T-helper 17 cell (primary cell): ENCODE results near the gene KLRD1. TPM values are rescaled to one million over a fixed set of nuclear protein-coding genes. Genes with fewer than 3 reads are reported as not detected.

Experiments used
- ATAC-seq: fragments of 150-1000 bp; cut with Tn5 transposase; 2 replicates; pipeline ENCODE4 v1.10.0; 2021; ENCODE audit warnings: mild to moderate bottlenecking, moderate library complexity
- DNase-seq, 3 donors: peaks; one replicate each; pipeline versions ENCODE4 v3.0.0 to v3.0.0-alpha.2; 2020 to 2021
- H3K9me3 ChIP-seq: one replicate; pipeline ENCODE4 v1.7.0; 2013; ENCODE audit warnings: low read length, mild to moderate bottlenecking; ENCODE audit not compliant: control insufficient read depth, poor library complexity, severe bottlenecking
- H3K27ac Mint-ChIP-seq: one replicate; pipeline ENCODE4 v1.8.0; 2022; ENCODE audit warnings: mild to moderate bottlenecking, moderate library complexity, mixed read lengths
- H3K27me3 Mint-ChIP-seq: one replicate; pipeline ENCODE4 v1.8.0; 2022; ENCODE audit warnings: mixed read lengths
- H3K36me3 Mint-ChIP-seq: one replicate; pipeline ENCODE4 v1.8.0; 2022; ENCODE audit warnings: low read depth, mixed read lengths
- H3K4me1 Mint-ChIP-seq: one replicate; pipeline ENCODE4 v1.8.0; 2022; ENCODE audit warnings: mild to moderate bottlenecking, mixed read lengths
- H3K4me3 Mint-ChIP-seq: one replicate; pipeline ENCODE4 v1.8.0; 2022; ENCODE audit warnings: mild to moderate bottlenecking, moderate library complexity, mixed read lengths
- total RNA-seq, 4 donors: library from RNA in 2 of 4; stranded (reverse) in 2 of 4; gene quantifications; one replicate each; pipeline ENCODE4 v1.2.3 and lab custom pipeline; 2022 to 2026

Gene KLRD1
- total RNA-seq, 2 donors from 2014 or later, result 1.3 TPM; not detected in 1

DNA sequence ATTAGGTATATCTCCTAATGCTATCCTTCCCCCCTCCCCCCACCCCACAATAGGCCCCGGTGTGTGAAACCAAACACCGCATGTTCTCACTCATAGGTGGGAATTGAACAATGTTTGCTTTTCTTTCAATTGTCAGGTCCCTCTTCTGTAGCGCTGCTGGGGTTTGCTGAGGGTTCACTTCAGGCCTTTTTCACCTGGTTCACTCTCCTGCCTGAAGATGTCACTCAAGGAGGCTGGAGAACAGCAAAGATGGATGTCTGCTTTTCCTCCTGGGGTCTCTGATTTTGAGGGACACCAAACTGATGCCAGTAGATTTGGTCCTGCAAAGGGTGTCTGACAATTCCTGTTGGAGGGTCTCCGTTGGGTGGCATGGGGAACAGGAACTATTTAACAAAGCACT lies 46.4 kb downstream of the KLRD1 start:
- Mint-ChIP-seq H3K4me1 (no peaks in the 10 kb centered on the region), H3K36me3 (peaks cover 3% of the 10 kb centered on the region), H3K27me3 (peaks cover 30% of the 10 kb centered on the region), H3K27ac (no peak overlapping the region), H3K4me3 (no peak overlapping the region)
- ATAC-seq, result no peak
- no peaks in the 10 kb centered on the region for H3K9me3 ChIP-seq
- no peak for DNase-seq

DNA sequence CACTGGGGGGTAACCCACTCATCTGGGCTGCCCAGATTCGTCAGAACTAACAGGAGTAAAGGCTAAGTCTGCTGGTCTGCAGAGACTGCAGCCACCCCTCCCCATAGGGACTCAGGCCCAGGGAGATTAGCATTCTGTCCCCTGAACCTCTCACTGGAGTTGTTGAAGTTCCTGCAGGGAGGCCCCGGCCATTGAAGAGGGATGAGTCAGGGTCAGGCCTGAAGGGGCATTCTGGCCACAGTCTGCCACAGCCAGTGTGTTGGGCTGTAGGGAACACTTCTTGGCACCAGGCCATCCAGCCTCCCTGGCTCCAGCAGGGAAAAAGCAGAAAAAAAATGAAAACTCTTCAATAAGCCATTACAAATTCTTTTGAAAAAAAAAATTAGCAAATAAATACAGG lies 46.8 kb downstream of the KLRD1 start:
- DNase-seq (no peak), ATAC-seq (no peak)
- Mint-ChIP-seq H3K27me3 (peaks cover 32% of the 10 kb centered on the region), H3K4me3 (no peak overlapping the region), H3K4me1 (no peaks in the 10 kb centered on the region), H3K27ac (no peak overlapping the region), H3K36me3 (peaks cover 2% of the 10 kb centered on the region)
- no peaks in the 10 kb centered on the region for H3K9me3 ChIP-seq

DNA sequence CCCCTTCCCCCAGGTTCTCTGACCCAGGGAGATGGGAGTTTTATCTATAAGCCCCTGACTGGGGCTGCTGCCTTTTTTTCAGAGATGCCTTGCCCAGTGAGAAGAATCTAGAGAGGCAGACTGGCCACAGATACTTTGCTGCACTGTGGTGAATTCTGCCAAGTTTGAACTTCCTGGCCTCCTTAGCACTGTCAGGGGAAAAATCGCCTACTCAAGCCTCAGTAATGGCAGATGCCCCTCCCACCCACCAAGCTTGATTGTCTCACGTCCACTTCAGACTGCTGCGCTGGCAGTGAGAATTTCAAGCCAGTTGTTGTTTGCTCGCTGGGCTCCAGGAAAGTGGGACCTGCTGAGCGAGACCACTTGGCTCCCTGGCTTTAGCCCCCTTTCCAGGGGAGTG lies 50.5 kb downstream of the KLRD1 start:
- H3K4me1 Mint-ChIP-seq, result no peaks in the 10 kb centered on the region
- ATAC-seq, result no peak
- no peak for DNase-seq
- H3K27me3 Mint-ChIP-seq, result peaks cover 18% of the 10 kb centered on the region
- no peaks in the 10 kb centered on the region for H3K9me3 ChIP-seq
- peaks cover 2% of the 10 kb centered on the region for H3K36me3 Mint-ChIP-seq
- H3K27ac Mint-ChIP-seq, result no peak overlapping the region
- no peak overlapping the region for H3K4me3 Mint-ChIP-seq

DNA sequence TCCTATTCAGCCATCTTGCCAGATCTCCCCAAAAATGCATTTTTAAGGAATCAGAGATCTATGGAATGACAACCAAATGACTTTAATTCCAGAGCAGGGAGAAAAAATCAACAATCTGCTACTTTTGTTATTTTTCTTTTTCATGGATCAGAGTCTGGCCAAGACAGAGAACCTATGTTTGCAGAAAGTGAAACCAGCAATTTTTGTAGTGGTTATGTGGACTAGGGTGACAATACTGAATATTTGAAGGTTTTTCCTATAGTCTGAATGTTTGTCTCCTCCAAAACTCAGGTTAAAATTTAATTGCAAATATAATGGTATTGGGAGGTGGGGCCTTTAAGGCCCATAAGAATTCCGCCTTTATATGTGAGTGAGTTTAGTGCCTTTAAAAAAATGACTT lies 51.3 kb downstream of the KLRD1 start:
- H3K36me3 Mint-ChIP-seq, result no peaks in the 10 kb centered on the region

DNA sequence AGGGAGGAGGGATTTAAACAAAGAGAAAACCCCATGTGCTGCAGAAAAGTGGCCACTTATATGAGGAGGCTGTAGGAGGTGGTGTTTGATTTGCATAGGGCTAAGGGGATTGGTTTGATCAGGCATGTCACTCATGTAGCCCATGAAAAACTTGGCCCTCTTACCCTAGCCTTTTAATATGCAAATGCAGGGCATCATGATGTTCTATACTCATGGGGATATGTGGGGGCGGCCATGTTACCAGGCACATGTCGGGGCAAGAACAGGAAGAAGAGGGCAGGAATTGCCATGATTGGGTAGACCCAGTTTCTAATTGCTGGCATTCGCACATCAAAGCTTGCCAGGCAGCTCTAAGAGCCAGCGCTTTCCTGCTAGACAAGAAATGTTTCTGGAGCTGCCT lies 53.4 kb downstream of the KLRD1 start:
- no peak for DNase-seq
- no peaks in the 10 kb centered on the region for H3K4me1 Mint-ChIP-seq
- H3K27me3 Mint-ChIP-seq, result peaks cover 15% of the 10 kb centered on the region
- no peak overlapping the region for H3K4me3 Mint-ChIP-seq
- H3K27ac Mint-ChIP-seq, result no peak overlapping the region
- no peak for ATAC-seq
- H3K9me3 ChIP-seq, result no peaks in the 10 kb centered on the region
- no peaks in the 10 kb centered on the region for H3K36me3 Mint-ChIP-seq

More for the DNA sequence above, 51.3 kb downstream of the KLRD1 start:
- H3K4me1 Mint-ChIP-seq, result no peaks in the 10 kb centered on the region
- ATAC-seq, result no peak
- H3K9me3 ChIP-seq, result no peaks in the 10 kb centered on the region
- no peak for DNase-seq
- peaks cover 18% of the 10 kb centered on the region for H3K27me3 Mint-ChIP-seq
- H3K27ac Mint-ChIP-seq, result no peak overlapping the region
- no peak overlapping the region for H3K4me3 Mint-ChIP-seq

DNA sequence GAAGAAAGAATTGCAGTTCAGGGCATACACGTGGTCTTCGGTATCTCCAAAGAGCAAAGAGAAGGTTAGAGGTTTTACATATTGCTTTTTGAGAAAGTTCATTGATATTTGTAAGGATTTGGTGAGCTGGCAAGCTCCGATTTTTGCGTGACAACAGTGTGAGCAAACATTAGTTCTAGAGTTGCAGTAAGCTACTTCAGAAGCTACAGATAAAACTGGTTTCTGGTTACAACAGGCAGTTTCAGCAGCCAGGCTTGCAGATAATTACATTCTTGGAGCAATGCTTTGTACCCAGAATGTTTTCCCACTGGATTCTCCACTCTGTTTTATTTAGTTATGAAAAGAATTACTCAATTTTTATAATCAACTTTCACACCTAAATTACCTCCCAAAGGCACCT lies 54.0 kb downstream of the KLRD1 start:
- H3K9me3 ChIP-seq, result no peaks in the 10 kb centered on the region
- no peak for ATAC-seq
- H3K4me1 Mint-ChIP-seq, result no peaks in the 10 kb centered on the region
- H3K27me3 Mint-ChIP-seq, result peaks cover 13% of the 10 kb centered on the region
- H3K27ac Mint-ChIP-seq, result no peak overlapping the region
- no peaks in the 10 kb centered on the region for H3K36me3 Mint-ChIP-seq
- H3K4me3 Mint-ChIP-seq, result no peak overlapping the region
- no peak for DNase-seq

DNA sequence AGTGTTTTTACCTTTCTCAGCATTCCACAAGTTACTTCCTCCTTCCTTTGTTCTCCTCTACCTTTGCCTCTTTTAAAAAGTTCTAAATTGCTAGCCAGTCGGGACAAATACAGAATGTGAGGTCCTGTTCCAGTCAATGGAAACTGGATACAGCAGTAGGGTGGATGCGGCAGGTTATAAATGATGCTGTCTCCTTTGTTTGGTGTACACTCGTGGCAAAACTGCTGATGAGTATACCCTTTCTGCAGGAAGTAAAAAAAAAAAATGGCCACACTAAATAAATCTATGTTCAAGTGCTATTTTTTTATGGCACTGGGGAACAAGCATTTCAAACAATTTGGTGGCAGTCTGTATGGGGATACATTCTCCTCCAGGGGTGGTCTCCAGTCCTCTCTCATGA lies 54.7 kb downstream of the KLRD1 start:
- Mint-ChIP-seq H3K36me3 (no peaks in the 10 kb centered on the region), H3K4me1 (no peaks in the 10 kb centered on the region), H3K27me3 (peaks cover 13% of the 10 kb centered on the region), H3K4me3 (no peak overlapping the region), H3K27ac (peak overlapping the region; percentile 57)
- H3K9me3 ChIP-seq, result no peaks in the 10 kb centered on the region
- ATAC-seq, result no peak
- no peak for DNase-seq

DNA sequence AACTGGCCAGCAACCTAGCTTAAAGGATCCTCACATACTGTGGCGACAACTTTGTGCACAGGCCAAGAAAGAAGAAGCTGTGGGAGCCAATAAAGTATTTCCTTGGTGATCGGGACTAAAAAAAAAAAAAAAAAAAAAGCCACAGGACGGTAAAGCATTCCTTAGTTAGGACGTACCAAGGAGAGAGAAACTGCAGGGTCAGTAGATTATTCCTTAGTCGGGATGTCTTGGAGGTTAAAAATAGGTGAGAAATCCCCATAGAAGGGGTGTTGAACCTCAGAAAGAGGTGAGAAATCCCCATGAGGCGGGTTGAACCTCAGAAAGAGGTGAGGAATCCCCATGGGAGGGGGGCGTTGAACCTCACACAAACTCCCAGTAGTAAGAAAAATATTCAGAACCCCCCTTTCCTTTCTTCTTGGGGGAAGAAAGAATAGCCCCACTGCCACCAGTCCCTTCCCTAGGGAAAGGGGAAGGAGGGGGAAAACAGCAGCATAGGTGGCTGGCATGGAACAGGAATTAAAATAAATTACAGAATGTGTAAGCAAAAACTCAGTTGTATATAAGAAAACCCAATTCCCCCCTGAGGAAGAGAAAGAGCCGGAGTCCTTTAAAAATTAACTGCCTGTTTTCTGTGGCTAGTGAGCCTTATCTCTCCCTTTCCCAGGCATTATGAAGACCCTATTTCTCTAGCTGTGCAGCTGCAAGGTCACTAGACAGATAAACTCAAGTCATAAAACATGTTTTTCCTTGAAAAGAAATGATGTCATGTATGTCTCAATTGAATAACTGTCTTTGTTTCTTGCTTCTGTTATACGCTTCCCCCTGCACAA lies 55.4 kb downstream of the KLRD1 start:
- DNase-seq, result no peak
- H3K9me3 ChIP-seq, result no peaks in the 10 kb centered on the region
- no peak overlapping the region for H3K4me3 Mint-ChIP-seq
- no peaks in the 10 kb centered on the region for H3K4me1 Mint-ChIP-seq
- H3K27ac Mint-ChIP-seq, result peak overlapping the region; percentile 57
- ATAC-seq, result no peak
- no peaks in the 10 kb centered on the region for H3K36me3 Mint-ChIP-seq
- H3K27me3 Mint-ChIP-seq, result peaks cover 8% of the 10 kb centered on the region

DNA sequence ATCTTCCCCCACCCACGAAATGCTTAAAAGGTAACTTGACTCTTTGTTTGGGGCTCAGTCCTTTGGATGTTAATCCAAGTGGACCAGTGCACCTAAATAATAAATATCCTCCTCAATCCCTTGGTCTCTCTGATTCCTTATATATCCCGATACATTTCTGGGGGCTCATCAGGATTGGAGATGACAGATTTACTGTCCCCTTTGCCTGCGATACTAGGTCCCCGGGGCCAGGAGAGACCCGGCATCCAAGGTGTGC lies 55.9 kb downstream of the KLRD1 start:
- no peak for DNase-seq
- no peaks in the 10 kb centered on the region for H3K9me3 ChIP-seq
- Mint-ChIP-seq H3K4me1 (no peaks in the 10 kb centered on the region), H3K27me3 (peaks cover 7% of the 10 kb centered on the region), H3K4me3 (no peak overlapping the region), H3K27ac (no peak overlapping the region), H3K36me3 (peaks cover under 1% of the 10 kb centered on the region)
- ATAC-seq, result no peak

DNA sequence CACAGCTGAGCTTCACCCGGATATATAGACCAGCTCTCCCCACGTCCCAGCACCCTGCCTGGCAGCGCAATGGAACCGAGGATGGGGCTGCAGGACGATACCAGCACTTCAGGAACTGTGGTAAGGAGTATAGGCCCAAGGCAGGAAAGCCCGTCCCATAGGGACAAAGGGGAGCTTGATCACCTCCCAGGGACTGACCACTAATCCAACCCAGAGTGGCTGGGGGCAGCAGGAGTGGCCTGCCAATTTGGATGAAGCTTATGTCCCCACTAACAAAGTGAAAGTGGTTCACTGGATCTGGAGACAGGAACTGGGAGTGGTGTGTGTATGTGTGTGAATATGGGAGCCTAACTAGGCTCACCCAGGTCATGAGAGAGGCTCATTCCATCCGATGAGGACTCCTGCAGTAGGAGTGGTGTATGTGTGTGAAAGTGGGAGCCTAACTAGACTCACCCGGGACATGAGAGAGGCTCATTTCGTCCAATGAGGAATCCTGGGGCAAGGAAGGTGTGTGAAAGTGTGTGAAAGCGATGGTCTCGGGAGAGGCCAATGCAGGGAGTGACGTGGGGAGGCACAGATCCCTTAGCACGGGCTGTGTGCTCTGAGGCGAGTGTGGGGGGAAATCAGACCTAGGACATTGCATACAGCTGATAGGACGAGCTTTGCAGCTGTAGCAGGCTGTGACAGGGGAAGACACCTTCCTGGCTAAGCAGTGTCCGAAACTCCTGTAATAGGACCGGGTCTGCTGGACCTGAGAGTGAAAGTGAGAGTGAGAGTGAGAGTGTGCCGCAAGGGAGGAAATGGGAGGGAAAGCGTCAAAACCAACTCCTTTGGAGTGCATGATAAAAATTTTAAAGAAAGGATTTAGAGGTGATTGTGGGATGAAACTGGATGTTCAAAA lies 56.5 kb downstream of the KLRD1 start:
- DNase-seq (no peak), ATAC-seq (peak; percentile 61)
- H3K4me3 Mint-ChIP-seq, result no peak overlapping the region
- H3K9me3 ChIP-seq, result no peaks in the 10 kb centered on the region
- no peak overlapping the region for H3K27ac Mint-ChIP-seq
- peaks cover 3% of the 10 kb centered on the region for H3K36me3 Mint-ChIP-seq
- H3K4me1 Mint-ChIP-seq, result no peaks in the 10 kb centered on the region
- H3K27me3 Mint-ChIP-seq, result peaks cover under 1% of the 10 kb centered on the region

DNA sequence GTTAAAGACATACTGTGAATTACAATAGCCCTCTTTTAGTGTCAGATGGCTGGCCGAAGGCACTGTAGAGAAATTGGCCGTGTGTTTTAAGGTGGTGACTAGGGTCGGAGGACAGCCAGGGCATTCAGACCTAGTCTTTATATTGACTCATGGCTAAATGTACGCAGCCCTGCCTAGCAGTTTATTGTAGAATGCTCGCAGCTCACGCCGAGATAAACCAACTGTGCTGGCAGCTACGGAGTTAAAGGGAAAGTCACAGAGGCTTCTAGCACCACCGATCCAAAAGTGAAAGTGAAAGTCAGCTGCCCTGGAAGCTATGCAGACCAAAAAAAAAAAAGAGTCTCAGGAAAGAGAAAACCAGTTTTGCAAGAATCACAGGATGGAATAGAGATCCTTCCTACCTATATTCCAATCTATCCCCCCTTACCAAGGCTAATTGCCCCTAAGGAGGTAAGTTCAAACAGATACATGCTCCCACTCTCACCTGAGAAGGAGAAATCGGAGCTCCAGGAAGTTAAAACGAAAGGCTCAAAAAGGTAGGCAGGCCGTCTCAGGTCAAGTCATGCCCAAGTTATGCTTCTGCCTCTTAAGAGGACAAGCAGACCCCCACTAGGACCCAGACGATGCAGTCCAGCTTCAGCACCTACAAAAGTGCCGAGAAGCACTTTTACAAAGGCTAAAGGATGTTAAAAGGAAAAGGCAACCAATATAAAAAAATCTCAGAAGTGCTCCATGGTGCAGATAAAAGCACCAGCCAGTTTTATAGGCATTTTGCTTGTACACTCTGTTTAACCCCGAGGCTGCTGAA lies 57.3 kb downstream of the KLRD1 start:
- H3K36me3 Mint-ChIP-seq, result peaks cover 3% of the 10 kb centered on the region
- H3K27ac Mint-ChIP-seq, result no peak overlapping the region
- no peaks in the 10 kb centered on the region for H3K9me3 ChIP-seq
- no peaks in the 10 kb centered on the region for H3K27me3 Mint-ChIP-seq
- ATAC-seq, result peak; percentile 86
- no peaks in the 10 kb centered on the region for H3K4me1 Mint-ChIP-seq
- peak in 2 of 3 donors; percentile 18 to 39 for DNase-seq
- no peak overlapping the region for H3K4me3 Mint-ChIP-seq

DNA sequence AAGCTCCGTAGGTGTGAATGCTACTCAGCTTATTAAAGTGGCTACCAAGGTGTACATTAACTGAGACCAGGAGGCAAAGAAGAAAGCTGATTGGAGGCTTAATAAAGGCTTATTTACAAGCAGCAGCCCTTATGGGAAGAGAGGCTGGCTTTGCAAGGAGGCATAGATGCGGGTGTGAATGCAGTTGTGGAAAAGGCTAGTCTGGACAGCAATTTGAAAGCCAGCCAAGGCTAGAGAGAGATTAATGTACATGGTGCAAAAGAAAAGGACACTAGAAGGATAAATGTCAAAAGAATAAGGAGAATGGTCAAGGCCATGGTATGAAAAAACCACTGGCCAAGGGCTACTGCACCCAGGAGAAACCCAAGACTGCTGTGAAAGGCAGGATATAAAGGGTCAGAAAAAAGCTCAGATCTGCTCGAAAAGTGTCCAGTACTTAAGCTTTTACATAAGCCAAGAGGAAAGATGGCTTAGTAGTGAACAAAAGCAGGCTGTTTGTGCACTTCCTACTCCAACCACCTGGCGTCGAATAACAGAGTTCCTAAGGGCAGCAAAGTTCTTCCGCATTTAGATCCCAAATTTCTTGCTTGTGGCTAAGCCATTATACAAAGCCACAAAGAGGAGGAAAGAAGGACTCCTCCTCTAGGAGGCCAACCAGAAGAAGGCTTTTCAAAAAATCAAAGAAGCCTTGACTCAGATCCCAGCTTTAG lies 58.2 kb downstream of the KLRD1 start:
- Mint-ChIP-seq H3K36me3 (peaks cover 3% of the 10 kb centered on the region), H3K27me3 (peaks cover 4% of the 10 kb centered on the region), H3K4me1 (no peaks in the 10 kb centered on the region), H3K4me3 (no peak overlapping the region), H3K27ac (no peak overlapping the region)
- H3K9me3 ChIP-seq, result no peaks in the 10 kb centered on the region
- DNase-seq, result no peak
- ATAC-seq, result no peak

DNA sequence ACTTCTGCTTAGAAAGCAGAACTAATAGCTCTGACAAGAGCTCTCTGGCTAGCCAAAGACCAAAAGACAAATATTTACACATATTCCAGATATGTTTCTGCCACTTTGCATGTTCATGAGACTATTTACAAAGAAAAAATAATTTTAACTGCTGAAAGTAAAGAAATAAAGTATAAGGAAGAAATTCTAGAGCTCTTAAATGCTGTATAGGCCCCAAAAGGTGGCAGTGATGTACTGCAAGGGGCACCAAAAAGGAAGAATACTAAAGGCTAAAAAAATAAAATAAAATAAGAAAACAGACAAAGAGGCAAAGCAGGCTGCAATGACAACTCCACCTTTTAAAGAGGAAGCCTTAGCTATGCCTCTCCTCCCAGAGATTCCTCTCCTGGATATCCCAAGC lies 59.2 kb downstream of the KLRD1 start:
- DNase-seq, result no peak
- ATAC-seq, result no peak
- Mint-ChIP-seq H3K27me3 (peaks cover 9% of the 10 kb centered on the region), H3K27ac (no peak overlapping the region), H3K36me3 (peaks cover 3% of the 10 kb centered on the region), H3K4me1 (no peaks in the 10 kb centered on the region), H3K4me3 (no peak overlapping the region)
- no peaks in the 10 kb centered on the region for H3K9me3 ChIP-seq
